Measurements from ENCODE around the gene NAV2.

DNA sequence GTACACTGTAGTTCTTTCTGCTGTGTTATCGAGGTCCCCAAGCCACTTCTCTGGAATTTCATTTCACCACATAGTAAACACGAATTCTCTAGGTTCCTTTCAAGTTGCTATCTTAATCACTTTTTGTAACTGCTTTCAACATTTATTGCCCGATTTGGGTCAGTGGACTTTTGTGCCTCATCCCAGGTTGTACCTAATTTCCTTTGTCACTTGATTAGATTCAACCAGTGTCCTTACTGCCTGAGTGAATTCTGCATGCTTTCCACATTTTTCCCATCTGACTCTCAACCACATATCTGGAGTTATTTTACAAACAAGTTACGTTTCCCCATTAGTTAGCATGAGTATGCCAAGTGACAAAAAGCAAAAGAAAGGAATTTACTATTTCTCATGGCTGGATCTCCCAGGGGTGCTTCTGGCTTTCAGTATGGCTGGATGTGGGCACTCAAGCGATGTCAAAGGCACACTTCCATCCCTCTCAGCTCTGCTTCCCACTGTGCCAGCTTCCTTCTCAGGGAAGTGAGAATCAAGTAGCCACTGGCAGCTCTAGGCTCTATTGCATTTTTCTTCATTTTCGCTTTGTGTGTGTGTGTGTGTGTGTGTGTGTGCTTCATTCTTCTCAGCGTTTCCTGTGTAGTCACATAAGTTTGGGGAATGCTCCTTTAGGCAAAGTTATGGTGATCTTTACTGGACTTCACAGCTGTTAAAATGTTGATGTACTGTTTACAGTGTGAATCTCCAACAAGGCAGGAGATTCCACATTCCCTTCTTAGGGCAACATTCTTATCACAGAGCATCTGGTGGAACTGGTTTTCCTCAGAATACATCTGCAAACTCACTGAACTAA, 318.7 kb downstream of the NAV2 start:
- TF ChIP-seq, protein P1, sequence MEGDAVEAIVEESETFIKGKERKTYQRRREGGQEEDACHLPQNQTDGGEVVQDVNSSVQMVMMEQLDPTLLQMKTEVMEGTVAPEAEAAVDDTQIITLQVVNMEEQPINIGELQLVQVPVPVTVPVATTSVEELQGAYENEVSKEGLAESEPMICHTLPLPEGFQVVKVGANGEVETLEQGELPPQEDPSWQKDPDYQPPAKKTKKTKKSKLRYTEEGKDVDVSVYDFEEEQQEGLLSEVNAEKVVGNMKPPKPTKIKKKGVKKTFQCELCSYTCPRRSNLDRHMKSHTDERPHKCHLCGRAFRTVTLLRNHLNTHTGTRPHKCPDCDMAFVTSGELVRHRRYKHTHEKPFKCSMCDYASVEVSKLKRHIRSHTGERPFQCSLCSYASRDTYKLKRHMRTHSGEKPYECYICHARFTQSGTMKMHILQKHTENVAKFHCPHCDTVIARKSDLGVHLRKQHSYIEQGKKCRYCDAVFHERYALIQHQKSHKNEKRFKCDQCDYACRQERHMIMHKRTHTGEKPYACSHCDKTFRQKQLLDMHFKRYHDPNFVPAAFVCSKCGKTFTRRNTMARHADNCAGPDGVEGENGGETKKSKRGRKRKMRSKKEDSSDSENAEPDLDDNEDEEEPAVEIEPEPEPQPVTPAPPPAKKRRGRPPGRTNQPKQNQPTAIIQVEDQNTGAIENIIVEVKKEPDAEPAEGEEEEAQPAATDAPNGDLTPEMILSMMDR (IDR thresholded peaks at IDR 0.05): no peak
- TF ChIP-seq POLR2A (IDR thresholded peaks at IDR 0.05) (no peak), POLR2AphosphoS5 (IDR thresholded peaks at IDR 0.05) (no peak), EP300 (IDR thresholded peaks at IDR 0.05) (no peak)
